Measurements from ENCODE around the gene DLGAP3. TPM values are rescaled to one million over a fixed set of nuclear protein-coding genes. Genes with fewer than 3 reads are reported as not detected.

DLGAP3 gene
- total RNA-seq, 1 experiment from 2014 or later, result 0.05 TPM

DNA sequence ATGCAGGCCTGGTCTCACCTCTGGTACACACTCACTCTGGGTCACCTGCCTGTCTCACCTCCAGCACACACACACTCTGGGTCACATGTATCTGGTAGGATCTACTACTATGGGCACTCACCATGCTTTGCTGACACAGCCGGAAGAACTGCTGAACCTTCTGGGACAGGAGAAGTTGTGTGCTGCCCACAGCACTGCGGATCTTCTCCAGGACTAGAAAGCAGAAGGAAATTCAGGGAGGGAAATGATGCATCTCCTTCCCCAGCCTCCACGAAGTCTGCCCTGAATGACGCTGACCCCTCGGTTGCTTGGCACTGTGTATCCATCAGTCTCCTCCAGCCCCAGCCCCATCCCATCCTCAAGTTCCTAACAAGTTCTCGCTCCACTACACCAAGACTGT lies 62.0 kb downstream of the DLGAP3 start:
- no peak for DNase-seq (ENCODE audit: low read depth)

DNA sequence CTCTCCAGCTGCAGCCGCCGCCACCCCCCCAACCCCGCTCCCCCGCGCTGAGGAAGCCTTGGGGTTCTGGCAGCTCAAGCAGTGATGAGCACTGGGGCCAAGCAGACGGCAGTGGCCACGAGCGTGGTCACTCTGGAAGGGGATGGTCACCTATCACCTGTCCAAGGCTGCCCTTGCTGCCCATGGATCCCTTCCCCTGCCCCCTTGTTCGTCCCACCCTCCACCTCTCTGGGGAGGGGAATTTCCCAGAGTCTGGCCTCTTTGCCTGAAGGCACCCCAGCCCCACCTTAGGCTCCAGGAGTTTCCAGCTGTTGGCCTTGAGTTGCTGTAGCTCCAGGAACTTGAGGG lies 62.7 kb downstream of the DLGAP3 start:
- DNase-seq (ENCODE audit: low read depth), result no peak

DNA sequence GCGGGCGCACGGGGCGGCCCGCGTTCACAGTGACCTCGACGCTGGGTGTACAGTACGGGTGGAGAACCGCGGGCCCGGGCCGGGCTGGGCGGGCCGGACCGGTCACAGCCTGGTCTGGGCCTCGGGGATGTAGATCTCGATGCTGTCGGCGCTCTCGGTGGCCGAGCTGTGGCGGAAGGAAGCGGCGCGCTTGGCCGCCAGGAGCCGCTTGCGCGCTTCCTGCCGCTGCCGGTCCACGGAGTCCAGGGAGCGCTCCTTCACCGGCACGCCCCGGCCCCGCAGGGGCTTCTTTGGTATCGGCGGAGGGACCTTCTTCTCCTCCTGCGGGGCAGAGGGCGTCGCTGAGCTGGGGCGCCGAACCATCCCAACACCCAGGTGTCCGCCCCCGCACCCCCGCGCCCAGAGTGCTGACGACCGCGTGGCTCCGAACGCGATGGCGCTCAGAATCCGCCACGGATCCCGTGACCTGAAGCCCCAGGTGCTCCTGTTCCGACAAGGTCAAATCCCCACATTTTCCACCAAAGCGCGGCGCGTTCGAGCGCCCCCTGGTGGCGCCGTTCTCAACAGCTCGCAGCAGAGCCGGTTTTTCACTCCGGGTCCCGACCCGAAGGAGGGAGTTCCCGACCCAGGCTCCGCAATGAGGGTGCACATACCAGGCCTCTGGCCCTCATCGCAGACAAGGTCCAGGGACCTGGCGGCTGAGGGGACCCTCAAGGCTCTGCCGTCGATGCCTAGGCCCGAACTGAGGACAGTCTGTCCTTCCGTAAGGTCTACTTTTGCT lies 63.3 kb downstream of the DLGAP3 start:
- peak; percentile 62 for DNase-seq (ENCODE audit: low read depth)

DNA sequence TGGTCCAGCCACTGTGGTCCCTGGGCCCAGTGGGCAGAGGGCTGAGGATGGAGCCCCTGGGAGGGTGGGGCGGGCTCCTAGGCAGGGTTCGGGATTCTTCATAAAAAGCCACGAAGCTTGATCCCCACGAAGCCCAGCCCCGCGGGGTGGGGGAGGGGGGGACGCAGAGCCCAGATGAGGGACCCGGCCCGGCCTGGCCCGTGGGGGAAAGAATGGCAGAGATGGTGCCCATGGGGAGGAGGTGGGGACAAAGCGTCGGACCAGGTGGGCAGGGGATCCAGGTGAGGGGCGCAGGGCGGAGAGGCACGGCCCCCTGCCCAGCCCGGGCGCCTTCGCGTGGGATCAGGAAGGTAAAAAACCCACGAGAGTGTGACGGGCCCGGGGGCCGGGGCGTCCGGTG lies 63.9 kb downstream of the DLGAP3 start:
- DNase-seq (ENCODE audit: low read depth), result no peak

DNA sequence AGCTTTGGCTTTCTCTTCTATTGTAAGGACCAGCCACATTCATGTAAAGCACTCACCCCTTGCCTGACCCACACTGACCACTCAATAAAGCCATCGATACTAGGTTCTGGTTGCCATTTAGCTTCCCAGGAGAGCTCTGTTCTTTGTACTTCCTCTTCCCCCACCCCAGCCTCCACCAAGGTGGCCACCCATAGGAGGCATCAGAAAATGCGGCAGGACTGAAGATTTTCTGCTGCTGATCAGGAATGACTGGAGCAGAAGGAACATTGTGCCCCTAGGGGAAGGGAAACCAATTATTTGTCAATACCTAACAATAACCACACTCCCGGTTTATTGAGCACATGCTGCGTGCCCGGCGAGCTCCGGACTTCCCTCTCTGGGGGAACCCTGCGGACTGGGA lies 64.7 kb downstream of the DLGAP3 start:
- DNase-seq (ENCODE audit: low read depth), result no peak

DNA sequence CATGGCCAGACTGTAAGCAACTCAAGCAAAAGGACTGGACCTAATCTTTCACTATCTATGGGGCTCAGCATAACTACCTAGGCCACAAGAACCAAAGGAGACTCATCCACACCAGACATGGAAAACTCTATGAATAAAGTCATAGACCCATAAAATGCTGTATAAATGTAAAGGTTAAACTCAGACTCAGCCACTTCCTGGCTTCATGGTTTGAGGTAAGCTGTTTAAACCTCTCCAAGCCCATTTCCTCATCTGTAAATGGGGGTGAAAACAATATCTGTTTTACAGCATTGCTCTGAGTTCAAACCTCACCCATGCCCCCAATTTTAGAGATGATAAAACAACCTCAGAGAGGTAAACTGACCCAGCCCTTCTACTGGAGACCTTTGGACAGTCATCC lies 65.9 kb downstream of the DLGAP3 start:
- DNase-seq (ENCODE audit: low read depth), result no peak

DNA sequence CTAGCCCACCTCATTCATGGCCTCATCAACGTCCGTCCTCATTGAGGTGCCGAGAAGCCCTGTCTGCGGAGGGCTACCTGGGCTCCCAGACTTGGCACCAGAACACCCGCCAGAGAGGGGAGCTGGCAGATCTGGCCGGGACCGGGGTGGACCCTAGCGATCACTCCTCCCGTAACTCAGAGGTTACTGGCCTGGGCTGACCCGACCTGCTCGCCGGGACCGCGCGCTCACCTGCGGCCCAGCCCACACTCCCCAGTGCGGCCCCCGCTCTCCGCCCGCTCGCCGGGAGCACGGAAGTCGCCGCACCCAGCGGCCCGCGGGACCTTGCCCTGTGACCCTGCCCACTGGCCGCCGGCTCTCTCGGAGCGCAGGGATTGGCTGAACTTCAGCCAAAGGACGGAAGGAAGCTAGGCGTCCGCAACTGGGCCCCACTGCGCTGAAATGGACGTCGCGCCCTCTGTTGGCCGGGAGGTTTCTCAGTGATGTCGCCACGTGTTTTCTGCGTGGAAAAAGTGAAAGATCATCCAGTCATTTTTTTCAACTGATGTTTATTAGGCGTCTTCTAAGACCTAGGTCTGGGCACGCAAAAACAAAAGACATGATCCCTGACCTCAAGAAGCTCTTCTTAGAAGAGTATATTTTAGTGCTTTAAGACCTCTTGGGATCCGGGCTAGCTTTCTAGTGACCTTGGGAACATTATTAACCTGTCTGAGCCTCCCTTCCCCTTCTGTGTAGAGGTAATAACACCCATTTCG lies 69.8 kb downstream of the DLGAP3 start, which contains the start of gene SMIM12:
Gene SMIM12 (minus strand): TSS at position 304 of the 755 bp plus-strand sequence. CDS start 3,772 bp downstream, outside the sequence.
- DNase-seq (ENCODE audit: low read depth), result peak; percentile 88

DNA sequence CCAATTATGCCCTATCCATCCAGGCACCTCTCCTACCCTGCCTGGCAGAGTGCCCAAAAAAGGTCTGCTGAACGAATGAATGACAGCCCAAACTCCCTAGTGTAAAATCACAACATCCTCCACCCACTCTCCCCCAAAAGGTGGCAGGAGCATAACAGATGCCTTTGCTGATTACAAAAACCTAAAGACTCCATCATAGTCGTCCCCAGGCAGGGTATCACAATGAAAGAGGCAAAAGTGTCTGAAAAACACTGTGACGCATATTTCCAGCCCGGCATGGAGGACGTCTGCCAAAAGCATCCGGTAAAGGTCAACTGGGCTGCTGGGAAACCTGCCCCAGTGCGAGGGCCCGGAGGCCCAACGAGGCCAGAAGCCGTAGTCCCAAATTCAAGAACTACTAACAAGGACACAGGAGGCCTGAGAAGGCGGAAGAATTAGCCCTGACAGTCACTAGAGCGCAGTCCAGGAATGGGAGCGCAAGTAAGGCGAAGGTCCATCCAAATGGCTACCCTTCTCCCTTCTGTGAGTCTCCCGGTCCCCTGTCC lies 70.5 kb downstream of the DLGAP3 start:
- DNase-seq (ENCODE audit: low read depth), result peak; percentile 18

DNA sequence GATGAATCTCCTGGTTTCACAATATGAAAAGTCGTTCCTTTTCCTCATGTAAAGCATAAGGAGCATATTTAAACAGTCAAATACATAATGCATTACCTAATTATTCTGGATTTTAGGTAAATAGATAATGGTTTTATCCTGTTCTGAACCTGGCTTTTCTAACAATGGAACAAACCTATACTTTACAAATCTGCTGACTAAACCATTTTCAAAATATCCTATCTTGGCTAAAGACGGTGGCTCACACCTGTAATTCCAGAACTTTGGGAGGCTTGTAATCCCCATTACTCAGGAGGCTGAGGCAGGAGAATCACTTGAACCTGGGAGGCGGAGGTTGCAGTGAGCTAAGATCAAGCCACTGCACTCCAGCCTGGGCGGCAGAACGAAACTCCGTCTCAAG lies 72.8 kb downstream of the DLGAP3 start:
- no peak for DNase-seq (ENCODE audit: low read depth)

DNA sequence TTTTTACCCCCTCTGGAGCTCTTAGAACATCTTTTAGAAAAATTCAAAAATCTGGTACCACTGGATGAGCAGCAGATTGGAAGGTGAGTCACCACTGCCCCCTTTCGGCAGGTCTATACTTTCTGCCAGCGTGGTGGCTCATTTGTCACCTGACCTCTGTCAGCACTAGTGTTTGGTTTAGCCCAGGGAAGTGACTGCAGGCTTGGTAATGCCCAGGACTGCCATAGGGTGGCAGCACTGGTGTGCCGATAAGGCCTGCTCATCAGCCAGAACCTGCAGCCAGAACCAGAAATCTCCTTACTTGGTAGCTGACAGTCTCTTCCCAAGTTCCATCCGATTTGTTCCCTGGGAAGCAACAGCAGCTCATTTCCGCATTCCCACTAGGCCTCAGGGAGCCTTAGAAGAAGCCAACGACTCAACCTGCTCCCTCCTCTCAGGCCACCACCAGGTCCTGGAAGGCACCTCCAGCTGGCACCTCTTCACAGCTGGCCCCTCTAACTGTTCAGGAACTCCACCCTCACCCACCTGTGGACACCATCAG lies 76.7 kb downstream of the DLGAP3 start:
- peak; percentile 95 for DNase-seq (ENCODE audit: low read depth)

DNA sequence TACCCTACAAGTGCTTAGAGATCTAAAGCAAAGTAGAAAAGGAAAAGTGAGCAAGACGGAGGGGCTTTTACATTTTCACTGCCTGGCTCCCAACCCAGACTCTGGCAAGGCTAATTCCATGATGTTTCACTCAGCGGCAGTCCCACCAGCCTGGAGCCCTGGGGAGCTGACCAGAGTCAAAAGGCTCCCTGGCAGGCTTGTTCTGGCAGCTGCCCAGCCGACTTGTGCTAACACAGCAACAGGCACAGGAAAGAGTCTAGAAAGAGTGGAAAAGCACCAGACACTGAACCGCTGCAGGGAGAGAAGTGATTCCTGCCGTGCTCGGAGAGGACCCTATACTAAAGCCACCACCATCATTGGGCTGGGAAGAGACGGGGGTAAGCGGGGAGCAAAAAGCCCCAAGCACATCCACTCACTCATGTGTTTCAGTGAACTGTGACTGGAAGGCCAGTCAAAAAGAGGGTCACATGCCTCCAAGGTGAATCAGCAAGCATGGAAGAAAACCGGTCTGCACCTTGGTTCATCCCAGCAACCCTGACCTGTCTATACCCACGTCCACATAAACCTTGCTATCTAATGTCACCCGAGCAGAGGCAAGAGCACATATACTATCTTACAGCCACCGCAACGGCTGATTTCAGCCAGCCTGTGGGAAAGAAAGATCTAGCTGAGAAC lies 77.9 kb downstream of the DLGAP3 start:
- no peak for DNase-seq (ENCODE audit: low read depth)

DNA sequence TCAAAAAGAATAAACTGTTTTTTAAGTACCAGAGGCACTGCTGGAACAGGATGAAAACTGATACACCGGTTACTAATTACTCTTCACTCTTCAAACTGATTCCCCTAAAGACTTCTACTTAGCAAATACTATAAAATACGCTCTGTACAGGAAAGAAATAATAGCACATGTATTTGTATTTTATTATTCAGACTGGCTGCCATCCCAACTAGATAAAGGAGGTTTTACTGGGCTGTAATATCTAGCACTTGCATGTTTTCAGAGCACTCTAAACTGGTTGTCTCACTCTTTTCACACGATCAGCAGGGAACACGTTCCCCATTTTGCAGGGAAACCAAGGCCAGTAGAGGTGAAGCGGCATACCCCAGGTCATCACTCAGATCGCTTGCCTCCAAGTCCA lies 79.1 kb downstream of the DLGAP3 start:
- no peak for DNase-seq (ENCODE audit: low read depth)

DNA sequence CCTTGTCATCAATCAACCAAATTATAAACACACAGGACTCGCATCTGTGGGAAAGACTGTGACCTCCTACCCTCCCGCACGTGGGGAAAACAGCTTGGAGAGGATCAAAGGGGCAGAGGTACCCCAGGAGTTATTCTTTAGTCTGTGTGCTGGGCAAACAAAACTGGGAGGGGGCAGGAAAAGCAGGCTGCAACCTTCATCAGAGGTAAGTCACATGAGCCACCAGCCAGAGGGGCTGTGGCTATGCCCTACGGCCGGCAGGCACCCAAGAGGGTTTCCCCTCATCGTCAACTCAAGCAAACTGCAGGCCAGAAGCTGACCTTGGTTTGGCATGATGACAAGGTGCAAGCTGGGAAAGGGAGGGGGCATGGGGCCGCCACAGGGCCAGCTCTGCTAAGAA lies 82.4 kb downstream of the DLGAP3 start:
- no peak for DNase-seq (ENCODE audit: low read depth)

DNA sequence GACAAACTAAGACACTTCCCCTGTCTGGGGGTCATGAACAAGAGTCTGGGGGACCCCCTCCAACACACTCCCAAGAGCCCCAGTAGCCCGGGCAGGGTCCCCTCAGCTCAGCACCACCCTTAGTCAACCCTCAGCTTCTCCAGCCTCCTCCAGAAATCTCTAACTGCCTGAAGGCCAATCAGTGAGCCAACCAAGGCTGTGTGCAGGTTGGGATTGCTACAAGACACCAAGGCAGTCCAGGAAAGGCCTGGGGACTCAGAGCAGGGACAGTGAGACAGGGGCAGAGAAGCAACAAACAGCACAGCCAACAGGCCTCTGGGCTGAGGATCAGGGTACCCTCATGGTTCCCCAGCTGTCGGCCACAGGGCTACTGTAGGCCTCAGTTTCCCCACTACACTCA lies 83.2 kb downstream of the DLGAP3 start:
- no peak for DNase-seq (ENCODE audit: low read depth)

DNA sequence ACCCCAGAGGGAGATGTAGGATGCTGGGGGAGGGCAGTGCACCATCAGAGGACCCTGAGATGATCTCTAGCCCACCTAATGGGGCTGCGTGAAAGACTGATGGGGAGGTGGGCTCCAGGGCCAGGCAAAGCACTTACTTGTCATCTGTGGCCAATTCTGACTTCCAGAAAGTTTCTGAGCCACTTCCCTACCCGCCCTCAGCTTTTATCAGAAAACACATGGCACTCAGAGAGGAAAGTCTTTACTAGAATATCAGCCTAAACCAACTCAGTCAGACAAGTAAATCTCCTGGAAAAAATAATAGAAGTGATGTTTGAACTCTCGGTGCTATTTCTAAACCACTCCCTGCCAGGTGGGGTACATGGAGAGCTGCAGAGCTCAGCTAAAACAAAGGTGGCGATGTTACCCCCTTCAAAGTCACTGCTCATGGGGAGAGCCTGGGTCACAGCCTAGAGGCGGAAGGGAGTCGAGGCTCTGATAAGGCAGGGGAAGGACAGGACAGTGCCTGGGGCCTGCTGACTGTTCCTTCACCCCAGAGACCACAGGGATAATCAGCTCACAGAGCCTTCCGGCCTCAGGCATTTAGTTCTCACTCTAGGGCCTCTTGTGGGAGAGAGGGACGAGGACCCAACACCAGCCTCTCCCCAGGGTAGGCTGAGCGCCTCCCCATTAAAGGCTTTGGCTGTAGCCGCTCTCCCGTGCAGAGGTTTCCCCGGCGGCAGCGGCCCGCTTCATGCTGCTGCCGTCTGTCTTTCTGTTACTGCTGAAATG lies 84.1 kb downstream of the DLGAP3 start:
- DNase-seq (ENCODE audit: low read depth), result no peak

DNA sequence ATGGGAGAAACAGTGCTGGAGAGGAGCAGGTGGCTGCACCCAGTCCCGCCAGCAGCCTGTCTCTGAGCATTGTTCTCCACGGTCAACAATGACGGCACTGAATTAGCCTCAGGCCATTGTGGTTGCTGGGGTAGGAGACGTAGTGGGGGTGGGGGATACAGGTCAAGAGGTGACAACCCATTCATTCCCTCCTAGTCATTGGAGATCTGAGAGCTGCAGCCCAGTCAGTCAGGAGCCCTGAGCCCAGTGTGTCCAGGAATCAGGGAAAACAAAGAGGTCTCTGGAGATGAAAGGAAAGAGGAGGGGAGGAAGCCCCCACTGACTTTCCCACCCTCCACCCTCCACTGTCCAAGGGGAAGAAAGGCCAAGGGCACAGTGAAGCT lies 85.2 kb downstream of the DLGAP3 start:
- no peak for DNase-seq (ENCODE audit: low read depth)

DNA sequence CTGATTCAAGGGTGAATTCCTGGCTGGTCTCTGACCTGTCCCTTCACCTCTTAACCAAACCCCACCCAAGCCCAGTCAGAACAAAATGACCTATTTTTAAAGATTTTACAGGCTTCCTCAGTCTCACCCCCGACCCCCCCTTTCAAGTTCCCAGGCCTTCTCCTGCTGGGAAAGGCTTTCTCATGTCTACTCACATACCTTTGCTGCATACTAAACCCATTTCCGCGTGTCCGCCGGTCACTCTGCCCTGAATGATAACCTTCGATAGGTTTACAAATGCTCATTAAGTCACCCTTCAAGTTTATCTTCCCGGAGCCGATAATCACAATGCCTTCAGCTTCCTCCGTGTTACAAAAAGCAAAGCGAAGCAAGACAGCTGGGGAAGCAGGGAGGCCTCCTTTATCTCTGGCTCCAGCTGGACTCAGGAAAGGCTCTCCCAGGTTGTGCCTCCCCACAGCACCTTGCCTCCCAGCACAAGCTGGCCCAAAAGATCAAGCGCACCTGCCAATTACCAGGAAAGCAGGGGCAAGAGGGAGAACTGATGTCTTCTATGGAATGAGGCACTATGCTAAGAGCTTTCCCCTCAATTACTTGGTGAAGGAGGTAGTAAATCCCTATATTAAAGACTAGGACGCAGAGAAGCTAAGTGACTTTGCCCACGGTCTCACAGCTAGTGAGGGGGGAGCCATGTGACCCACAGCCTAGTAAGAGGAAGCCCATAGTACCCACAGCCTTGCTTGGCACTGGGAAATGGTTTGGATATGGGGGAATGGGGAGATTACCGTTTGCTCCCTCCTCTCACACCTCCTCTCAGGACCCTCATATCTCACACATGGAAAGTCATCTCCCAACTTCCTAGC lies 85.8 kb downstream of the DLGAP3 start:
- DNase-seq (ENCODE audit: low read depth), result no peak

DNA sequence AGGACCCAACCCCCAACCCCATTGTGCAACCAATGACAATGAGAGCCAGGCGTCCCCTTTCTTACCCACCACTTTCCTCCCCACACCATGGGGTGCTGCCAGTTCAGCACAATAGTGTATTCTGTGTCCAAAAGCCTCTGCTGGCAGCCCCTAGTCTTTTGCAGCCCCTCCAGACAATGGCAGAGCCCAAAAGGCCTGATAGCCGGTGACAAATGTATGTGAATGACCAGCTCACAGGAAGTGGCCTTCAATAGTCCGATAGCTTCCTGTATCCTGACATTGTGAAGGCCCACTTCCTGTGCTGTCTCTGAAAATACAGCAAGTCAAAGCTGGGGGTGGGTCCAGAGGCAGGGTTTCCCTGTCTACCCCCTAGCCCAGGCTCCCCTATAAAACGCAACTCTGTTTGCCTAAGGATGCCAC lies 86.5 kb downstream of the DLGAP3 start:
- DNase-seq (ENCODE audit: low read depth), result no peak

DNA sequence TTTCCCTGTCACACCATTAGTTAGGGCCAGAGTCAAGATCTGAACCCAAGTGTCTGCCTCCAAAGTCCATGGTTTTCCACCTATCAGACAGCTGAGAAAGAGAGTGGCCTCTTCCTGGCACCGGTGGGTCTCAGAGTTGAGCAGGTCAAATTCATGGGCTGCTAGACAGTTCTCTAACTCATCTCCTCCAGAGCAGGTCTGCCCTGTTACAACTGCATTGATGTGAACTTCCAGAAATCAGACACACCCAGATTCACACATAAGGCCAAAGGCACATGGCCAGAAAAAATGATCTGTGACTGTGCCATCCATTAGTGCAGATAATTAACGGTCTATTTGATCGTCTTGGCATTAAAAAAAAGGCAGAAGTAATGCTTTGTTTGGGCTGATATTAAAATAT lies 87.4 kb downstream of the DLGAP3 start:
- no peak for DNase-seq (ENCODE audit: low read depth)

DNA sequence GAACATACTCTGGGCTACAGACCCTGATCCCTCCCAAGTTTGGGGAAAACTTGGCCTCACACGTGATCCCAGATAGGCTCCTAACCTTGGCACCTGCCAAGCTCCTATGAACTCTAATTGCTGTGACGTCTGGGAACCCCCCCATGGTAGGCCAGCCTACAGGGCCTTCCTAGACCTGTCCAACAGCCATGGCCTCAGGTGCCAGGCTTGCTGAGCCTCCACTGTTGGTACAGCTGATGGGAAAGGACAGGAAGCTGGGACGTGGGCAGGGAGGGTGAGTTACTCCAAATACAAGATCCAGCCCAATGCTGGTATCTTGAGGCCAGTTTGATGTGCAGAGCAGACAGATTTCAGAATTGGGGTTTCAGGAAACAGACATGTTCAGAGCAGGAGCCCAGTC lies 89.0 kb downstream of the DLGAP3 start:
- no peak for DNase-seq (ENCODE audit: low read depth)
